ENCODE data around the gene MACROD2. TPM values are rescaled to one million over a fixed set of nuclear protein-coding genes. Genes with fewer than 3 reads are reported as not detected.

The MACROD2 gene
- total and polyA plus RNA-seq, 4 donors = 13.0 to 67.1 (median 20.7) TPM

- H3K36me3 ChIP-seq (ENCODE audit: control insufficient read depth in 4 of 4, insufficient read depth in 4 of 4, low read length in 4 of 4) = no peaks in the 10 kb centered on the region
- no peak overlapping the region for H3K4me3 ChIP-seq
- no peak overlapping the region for H3K9ac ChIP-seq (ENCODE audit: insufficient read depth in 1 of 2, low read length in 2 of 2)
- ATAC-seq (ENCODE audit: insufficient read depth, low FRiP score) (no peak), DNase-seq (no peak)
- peaks cover 0 to 4% (median 0%) of the 10 kb centered on the region in 4 donors for H3K9me3 ChIP-seq (ENCODE audit: control insufficient read depth in 4 of 4, insufficient read depth in 3 of 4, low read length in 3 of 4)
- peaks cover 0 to 9% (median 0%) of the 10 kb centered on the region in 3 donors for H3K27me3 ChIP-seq (ENCODE audit: control insufficient read depth in 3 of 3, insufficient read depth in 3 of 3, low read length in 2 of 3)
- 67 to 79% methylated on average over 1 of the region's 1 CpG for WGBS, 2 donors
- no peak for TF ChIP-seq CTCF (IDR thresholded peaks at IDR 0.05; ENCODE audit: control extremely low read depth, extremely low read depth)
- H3K4me1 ChIP-seq (ENCODE audit: control insufficient read depth in 5 of 5, insufficient read depth in 5 of 5, low read length in 5 of 5) = peaks cover 0 to 3% (median 0%) of the 10 kb centered on the region in 5 donors
- no peak overlapping the region for H3K27ac ChIP-seq (ENCODE audit: low read depth in 1 of 2, low read length in 1 of 2)
Observed at GRCh38 chr20:15061955-15062354, 1066.6 kb downstream of the MACROD2 start.

GRCh38 chr20:15063081-15063480, 1067.8 kb downstream of the MACROD2 start:
- no peaks in the 10 kb centered on the region for H3K36me3 ChIP-seq (ENCODE audit: control insufficient read depth in 4 of 4, insufficient read depth in 4 of 4, low read length in 4 of 4)
- peaks cover 0 to 4% (median 0%) of the 10 kb centered on the region in 4 donors for H3K9me3 ChIP-seq (ENCODE audit: control insufficient read depth in 4 of 4, insufficient read depth in 3 of 4, low read length in 3 of 4)
- no peak for DNase-seq
- 57 to 64% methylated on average over 3 of the region's 3 CpGs for WGBS, 2 donors
- peaks cover 0 to 3% (median 0%) of the 10 kb centered on the region in 5 donors for H3K4me1 ChIP-seq (ENCODE audit: control insufficient read depth in 5 of 5, insufficient read depth in 5 of 5, low read length in 5 of 5)
- peaks cover 0 to 9% (median 0%) of the 10 kb centered on the region in 3 donors for H3K27me3 ChIP-seq (ENCODE audit: control insufficient read depth in 3 of 3, insufficient read depth in 3 of 3, low read length in 2 of 3)
- no peak overlapping the region for H3K27ac ChIP-seq (ENCODE audit: low read depth in 1 of 2, low read length in 1 of 2)
- no peak for ATAC-seq (ENCODE audit: insufficient read depth, low FRiP score)
- no peak overlapping the region for H3K9ac ChIP-seq (ENCODE audit: insufficient read depth in 1 of 2, low read length in 2 of 2)
- no peak for TF ChIP-seq CTCF (IDR thresholded peaks at IDR 0.05; ENCODE audit: control extremely low read depth, extremely low read depth)
- H3K4me3 ChIP-seq = no peak overlapping the region

GRCh38 chr20:15064741-15065140, 1069.4 kb downstream of the MACROD2 start:
- DNase-seq = no peak
- no peak for TF ChIP-seq CTCF (IDR thresholded peaks at IDR 0.05; ENCODE audit: control extremely low read depth, extremely low read depth)
- peaks cover 0 to 7% (median 0%) of the 10 kb centered on the region in 5 donors for H3K4me1 ChIP-seq (ENCODE audit: control insufficient read depth in 5 of 5, insufficient read depth in 5 of 5, low read length in 5 of 5)

GRCh38 chr20:15065794-15066193, 1070.5 kb downstream of the MACROD2 start:
- DNase-seq (no peak), ATAC-seq (ENCODE audit: insufficient read depth, low FRiP score) (no peak)
- H3K9ac ChIP-seq (ENCODE audit: insufficient read depth in 1 of 2, low read length in 2 of 2) = no peak overlapping the region
- peaks cover 0 to 4% (median 2%) of the 10 kb centered on the region in 4 donors for H3K9me3 ChIP-seq (ENCODE audit: control insufficient read depth in 4 of 4, insufficient read depth in 3 of 4, low read length in 3 of 4)
- peaks cover 0 to 9% (median 0%) of the 10 kb centered on the region in 3 donors for H3K27me3 ChIP-seq (ENCODE audit: control insufficient read depth in 3 of 3, insufficient read depth in 3 of 3, low read length in 2 of 3)
- TF ChIP-seq CTCF (IDR thresholded peaks at IDR 0.05; ENCODE audit: control extremely low read depth, extremely low read depth) = no peak
- H3K4me3 ChIP-seq = no peak overlapping the region
- peaks cover 0 to 7% (median 0%) of the 10 kb centered on the region in 5 donors for H3K4me1 ChIP-seq (ENCODE audit: control insufficient read depth in 5 of 5, insufficient read depth in 5 of 5, low read length in 5 of 5)
- no peak overlapping the region for H3K27ac ChIP-seq (ENCODE audit: low read depth in 1 of 2, low read length in 1 of 2)
- H3K36me3 ChIP-seq (ENCODE audit: control insufficient read depth in 4 of 4, insufficient read depth in 4 of 4, low read length in 4 of 4) = no peaks in the 10 kb centered on the region
- 84 to 87% methylated on average over 3 of the region's 3 CpGs for WGBS, 2 donors

More at GRCh38 chr20:15064741-15065140, 1069.4 kb downstream of the MACROD2 start:
- WGBS, 2 donors = 79 to 82% methylated on average over 5 of the region's 5 CpGs
- ATAC-seq (ENCODE audit: insufficient read depth, low FRiP score) = no peak
- H3K36me3 ChIP-seq (ENCODE audit: control insufficient read depth in 4 of 4, insufficient read depth in 4 of 4, low read length in 4 of 4) = no peaks in the 10 kb centered on the region
- peaks cover 0 to 9% (median 0%) of the 10 kb centered on the region in 3 donors for H3K27me3 ChIP-seq (ENCODE audit: control insufficient read depth in 3 of 3, insufficient read depth in 3 of 3, low read length in 2 of 3)
- H3K9me3 ChIP-seq (ENCODE audit: control insufficient read depth in 4 of 4, insufficient read depth in 3 of 4, low read length in 3 of 4) = peaks cover 0 to 6% (median 2%) of the 10 kb centered on the region in 4 donors
- no peak overlapping the region for H3K9ac ChIP-seq (ENCODE audit: insufficient read depth in 1 of 2, low read length in 2 of 2)
- no peak overlapping the region for H3K27ac ChIP-seq (ENCODE audit: low read depth in 1 of 2, low read length in 1 of 2)
- no peak overlapping the region for H3K4me3 ChIP-seq

Measured in lung (tissue), 12 donors.